GOT3 (cell line): ENCODE data around the gene EHMT1.
"Not testable (repeated sequence)": the region's sequence is repeated elsewhere in the genome, so short reads cannot be mapped to it uniquely, and the experiment has no call there.

ENCODE experiments used
- DNase-seq: peaks from one replicate; lab custom pipeline; 2025; ENCODE audit warnings: mixed read lengths; lab: John Stamatoyannopoulos, UW

The EHMT1 gene

DNA sequence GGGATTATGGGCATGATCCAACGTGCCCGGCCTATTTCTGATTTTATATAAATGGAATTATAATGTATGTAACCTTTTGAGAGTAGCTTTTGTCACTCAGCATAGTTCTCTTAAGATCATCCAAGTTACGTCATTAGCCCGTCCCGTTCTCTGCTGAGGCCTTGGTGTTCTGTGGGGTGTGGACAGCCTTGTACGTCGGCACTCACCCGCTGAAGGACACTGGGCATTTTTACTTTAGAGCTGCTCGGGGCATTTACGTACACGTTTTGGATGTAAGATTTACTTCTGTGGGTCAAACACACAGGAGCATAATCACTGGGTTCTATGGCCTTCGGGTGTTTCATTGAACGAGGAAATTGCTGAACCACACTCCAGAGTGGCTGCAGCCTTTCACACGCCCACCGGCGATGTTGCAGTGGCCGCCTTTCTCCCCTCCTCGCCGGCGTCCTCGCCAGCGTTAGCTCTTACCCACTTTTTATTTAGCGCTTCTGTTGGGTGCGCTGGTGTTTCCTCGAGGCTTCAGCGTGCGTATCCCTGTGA is 101.8 kb downstream of the EHMT1 start:
- DNase-seq, result no peak

- no peak for DNase-seq
These were observed 102.7 kb downstream of the EHMT1 start for GRCh38 chr9:137721479-137721878.

DNA sequence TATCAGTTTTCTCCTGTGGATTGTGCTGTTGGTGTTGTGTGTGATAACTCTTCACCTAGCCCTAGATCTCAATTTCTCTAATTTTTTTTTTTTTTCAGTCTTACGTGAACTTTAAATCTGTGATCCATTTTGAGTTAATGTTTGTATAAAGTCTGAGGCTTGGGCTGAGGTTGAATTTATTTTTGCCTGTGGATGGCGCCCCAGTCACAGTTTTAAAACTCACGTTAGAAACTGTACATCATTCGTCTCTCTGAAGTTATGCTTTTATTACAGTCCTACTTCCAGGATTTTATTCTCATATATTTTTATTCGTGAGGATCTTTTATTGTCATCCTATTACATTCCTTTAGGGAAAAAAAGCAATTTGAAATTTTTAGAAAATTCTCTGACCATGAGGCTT is 103.1 kb downstream of the EHMT1 start:
- no peak for DNase-seq

DNA sequence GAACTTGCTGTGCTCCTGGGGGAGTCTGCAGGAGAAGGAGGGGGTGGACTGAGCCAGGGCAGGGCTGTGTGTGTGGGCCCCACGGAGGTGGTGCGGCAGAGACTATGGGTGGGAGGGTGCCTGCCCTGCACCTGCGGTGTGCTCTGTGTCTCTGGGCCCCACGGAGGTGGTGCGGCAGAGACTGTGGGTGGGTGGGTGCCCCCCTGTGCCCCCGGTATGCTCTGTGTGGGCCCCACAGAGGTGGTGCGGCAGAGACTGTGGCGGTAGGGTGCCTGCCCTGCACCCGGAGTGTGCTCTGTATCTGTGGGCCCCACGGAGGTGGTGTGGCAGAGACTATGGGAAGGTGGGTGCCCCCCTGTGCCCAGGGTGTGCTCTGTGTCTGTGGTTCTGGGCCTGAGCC is 103.7 kb downstream of the EHMT1 start:
- no peak for DNase-seq

DNA sequence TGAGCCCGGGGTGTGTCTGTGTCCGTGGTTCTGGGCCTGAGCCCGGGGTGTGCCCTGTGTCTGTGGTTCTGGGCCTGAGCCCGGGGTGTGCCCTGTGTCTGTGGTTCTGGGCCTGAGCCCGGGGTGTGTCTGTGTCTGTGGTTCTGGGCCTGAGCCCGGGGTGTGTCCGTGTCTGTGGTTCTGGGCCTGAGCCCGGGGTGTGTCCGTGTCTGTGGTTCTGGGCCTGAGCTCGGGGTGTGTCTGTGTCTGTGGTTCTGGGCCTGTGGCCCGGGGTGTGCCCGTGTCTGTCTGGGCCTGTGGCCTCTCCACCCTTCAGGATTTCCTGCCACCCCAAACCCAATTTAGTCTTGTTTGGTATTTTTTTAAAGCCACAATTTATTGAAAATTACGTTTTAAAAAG is 104.6 kb downstream of the EHMT1 start:
- not testable (repeated sequence) for DNase-seq

- no peak for DNase-seq
These were observed 105.1 kb downstream of the EHMT1 start for GRCh38 chr9:137723783-137724445.

DNA sequence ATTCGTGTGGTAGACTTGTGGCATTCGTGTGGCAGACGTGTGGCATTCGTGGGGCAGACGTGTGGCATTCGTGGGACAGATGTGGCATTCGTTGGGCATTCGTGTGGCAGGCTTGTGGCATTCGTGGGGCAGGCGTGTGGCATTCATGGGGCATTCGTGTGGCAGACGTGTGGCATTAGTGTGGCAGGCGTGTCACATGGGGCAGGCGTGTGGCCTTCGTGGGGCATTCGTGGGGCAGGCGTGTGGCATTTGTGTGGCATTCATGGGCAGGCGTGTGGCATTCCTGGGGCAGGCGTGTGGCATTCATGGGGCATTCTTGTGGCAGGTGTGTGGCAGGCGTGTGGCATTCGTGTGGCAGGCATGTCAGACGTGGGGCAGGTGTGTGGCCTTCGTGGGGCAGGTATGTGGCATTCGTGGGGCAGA is 106.0 kb downstream of the EHMT1 start:
- DNase-seq, result no peak

- no peak for DNase-seq
These were observed 106.8 kb downstream of the EHMT1 start for GRCh38 chr9:137725598-137725997.

DNA sequence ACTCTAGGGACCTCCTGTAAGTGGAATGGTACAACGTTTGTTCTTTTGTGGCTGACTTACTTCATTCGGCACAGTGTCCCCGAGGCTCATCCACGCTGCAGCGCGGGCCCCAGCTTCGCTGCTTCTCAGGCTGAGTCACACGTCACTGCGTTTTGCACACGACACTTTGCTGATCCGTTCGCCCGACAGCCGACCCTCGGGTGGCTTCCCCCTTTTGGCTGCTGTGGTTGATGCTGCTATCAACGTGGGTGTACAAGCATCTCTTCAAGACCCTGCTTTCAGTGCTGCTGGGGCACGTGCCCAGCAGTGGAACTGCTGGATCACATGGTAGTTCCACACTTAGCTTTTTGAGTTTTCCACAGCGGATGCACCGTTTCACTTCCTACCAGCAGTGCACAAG is 107.5 kb downstream of the EHMT1 start:
- DNase-seq, result not testable (repeated sequence)

- DNase-seq, result no peak
These were observed 108.0 kb downstream of the EHMT1 start for GRCh38 chr9:137726764-137727163.

- DNase-seq, result no peak
These were observed 108.9 kb downstream of the EHMT1 start for GRCh38 chr9:137727716-137728115.

DNA sequence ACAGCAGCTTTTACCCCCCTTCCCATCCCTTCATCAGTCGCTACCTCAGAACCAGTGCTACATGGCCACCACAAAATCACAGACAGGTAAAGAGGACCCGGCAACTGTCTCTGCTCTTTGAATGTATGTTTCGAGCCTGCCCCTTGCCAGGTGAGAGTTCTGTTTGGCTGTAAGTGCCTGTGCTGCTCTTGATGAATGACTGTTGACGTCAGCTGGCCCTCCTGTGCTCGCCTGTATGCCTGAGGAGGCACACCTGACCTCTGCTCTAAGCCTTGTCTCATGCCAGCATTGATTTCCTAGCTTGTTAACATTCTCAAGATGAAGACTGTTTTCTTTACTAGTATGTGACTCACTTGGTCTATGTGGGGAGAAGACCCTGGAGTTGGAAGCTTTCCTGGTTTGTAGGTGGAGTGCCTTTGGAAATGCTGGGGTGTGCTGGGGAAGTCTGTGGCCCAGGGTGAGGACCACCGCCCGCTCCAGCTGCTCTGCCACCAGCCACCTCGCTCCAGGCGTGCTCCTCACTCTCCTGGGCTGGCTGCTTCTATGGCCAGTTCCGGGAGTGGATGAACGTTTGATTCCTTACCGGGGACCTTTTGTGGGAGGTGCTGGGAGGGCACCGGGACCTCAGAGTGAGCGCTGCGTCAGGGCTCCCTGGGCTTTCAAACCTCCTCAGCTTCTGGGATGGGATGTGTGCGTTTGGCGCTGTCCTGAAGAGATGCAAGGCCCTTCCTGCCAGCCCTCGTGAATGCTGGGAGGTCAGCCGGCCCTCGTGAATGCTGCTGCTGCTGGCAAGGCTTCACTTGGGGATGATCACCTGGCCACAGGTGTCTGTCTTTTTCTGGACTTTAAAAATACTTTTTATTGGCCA is 109.9 kb downstream of the EHMT1 start:
- no peak for DNase-seq

DNA sequence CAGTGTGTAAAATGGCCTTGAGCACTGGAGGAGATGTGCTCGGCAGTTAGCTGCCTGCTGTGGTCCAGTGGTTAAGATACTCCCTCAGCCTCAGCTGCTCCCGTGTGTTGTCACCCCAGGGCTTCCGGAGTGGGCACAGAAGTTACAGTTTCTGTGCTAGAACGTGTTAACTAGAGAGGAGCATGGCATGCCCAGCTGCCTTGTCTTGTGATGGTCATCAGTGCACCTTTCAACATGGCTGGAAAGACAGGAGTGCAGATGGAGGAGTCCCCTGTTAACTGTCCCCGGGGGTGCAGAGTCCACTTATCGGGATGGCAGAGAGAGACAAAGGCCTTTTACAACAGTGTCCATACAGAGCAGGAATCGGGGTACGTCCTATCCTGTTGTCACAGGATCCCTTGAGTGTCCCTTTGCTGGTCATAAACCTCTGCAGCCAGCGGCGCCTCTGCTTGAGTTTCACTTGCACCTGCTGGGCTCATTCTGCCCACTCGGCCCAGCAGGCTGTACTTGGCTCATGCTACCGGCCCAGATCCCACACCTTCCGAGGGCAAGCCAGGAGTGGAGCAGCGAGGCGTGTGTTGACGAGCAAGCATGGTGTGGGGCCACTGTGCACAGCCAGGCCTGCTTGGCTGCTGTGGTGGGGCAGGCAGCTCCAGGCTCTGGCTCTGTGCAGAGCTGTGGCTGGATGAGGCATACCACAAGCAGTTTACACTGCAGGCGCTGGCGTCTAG is 112.6 kb downstream of the EHMT1 start:
- DNase-seq, result no peak

DNA sequence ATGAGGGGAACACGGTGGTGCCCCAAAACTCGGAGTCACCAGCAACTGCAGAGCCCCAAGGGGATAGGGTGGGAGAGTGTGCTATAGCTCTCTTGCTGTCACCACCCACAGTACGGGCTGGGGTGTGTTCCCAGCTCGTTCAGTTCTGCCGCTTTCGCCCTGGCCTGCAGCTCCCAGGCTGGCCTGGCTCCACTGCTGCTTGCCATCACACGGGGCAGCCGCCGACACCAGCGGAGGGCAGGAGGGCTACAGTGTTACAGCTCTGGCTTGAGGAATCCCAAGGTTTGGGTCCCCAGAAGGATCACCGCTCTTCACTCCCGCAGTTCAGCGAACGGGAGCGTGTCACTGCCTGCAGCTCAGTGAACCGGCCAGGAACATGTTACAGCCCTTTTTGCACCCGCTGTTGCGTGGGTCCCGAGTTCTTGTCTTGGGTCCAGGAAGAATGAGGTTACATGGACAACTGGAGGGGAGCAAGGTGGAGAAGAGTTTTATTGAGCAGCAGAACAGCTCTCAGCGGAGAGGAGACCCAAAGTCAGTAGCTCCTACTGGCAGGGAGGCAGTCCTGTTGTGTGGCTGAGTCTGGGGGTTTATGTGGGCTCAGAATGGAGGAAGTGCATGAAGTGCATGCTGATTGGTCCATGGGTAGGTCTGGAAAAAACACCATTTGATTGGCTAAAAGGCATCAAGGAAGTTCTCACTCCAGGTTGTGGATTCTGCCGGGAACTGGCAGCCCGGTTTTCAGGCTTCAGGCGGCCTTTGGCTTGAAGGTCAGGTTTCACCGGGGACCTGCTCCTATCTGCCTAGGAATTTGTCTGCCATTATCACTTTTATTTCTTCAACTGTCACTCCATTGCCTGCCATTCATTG is 113.4 kb downstream of the EHMT1 start:
- DNase-seq, result no peak

- DNase-seq, result no peak
These were observed 114.6 kb downstream of the EHMT1 start for GRCh38 chr9:137733429-137733828.

DNA sequence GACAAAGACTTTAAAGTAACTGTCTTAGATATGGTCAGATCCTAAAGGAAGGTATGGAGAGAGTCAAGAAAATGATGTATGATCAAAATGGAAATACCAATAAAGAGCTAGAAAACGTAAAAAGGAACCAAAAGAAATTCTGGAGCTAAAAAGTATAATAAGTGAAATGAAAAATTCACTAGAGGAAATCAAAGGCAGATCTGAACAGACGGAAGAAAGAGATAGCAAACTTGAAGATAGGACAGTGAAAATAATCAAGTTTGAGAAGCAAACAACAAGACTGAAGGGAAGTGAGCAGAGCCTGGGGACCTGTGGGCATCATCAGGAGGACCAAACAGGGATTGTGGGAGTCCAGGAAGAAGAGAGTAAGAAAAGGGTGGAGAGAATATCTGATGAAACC is 115.4 kb downstream of the EHMT1 start:
- DNase-seq, result no peak

DNA sequence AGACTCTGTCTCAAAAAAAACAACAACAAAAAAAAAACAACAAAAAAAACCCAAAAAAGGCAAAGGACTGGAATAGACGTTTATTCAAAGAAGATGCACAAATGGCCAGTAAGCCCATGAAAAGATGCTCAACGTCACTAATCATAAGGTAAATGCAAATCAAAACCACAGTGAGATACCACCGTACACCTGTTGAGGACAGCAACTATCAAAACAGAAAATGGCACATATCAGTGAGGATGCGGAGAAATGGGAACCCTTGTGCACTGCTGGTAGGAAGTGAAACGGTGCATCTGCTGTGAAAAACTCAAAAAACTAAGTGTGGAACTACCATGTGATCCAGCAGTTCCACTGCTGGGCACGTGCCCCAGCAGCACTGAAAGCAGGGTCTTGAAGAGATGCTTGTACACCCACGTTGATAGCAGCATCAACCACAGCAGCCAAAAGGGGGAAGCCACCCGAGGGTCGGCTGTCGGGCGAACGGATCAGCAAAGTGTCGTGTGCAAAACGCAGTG is 119.4 kb downstream of the EHMT1 start:
- not testable (repeated sequence) for DNase-seq

DNA sequence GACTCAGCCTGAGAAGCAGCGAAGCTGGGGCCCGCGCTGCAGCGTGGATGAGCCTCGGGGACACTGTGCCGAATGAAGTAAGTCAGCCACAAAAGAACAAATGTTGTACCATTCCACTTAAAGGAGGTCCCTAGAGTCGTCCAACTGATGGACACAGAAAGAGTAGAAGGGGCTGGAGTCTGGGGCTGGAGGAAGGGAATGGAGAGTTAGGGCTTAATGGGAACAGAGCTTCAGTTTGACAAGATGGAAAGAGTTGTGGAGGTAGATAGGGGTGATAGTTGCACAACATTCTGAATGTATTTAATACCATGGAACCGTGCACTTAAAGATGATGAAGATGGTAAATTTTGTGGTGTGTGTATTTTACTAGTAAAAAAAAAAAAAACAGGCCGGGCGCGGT is 119.9 kb downstream of the EHMT1 start:
- no peak for DNase-seq

GRCh38 chr9:137739371-137740309 is 120.8 kb downstream of the EHMT1 start:
- no peak for DNase-seq

DNA sequence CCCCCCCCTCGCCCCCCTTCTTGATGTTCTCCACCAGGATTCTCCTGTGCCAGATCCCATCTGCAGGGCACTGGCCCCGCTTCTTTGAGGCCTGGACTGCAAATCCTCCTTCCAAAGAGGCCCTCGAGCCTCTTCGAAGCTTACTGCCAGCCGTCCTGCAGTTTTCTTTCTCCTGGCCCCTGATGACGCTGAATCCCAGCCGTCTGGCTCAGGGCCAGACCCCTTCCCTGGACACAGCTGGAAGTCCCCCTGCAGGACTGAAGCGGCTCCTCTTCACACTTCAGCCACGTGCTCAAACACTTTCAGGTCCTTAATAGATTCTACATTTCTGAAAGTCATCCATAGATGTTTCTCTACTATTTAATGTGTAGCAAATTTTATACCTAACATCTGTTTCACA is 121.5 kb downstream of the EHMT1 start:
- DNase-seq, result no peak
